HepG2 (cell line): Measurements from ENCODE around the gene CTSW. TPM values are rescaled to one million over a fixed set of nuclear protein-coding genes. Genes with fewer than 3 reads are reported as not detected.

Experiments
- ARID5B ChIP-seq: IDR thresholded peaks from 2 replicates; pipeline ENCODE4 v1.4.0; 2020; ENCODE audit warnings: mild to moderate bottlenecking, missing genetic modification reagents
- ARNT2 ChIP-seq: sonication (generic); formaldehyde crosslinking; IDR thresholded peaks from 2 replicates; pipeline ENCODE4 v1.8.0; 2022; ENCODE audit warnings: mild to moderate bottlenecking, low read depth, missing genetic modification reagents, moderate library complexity
- HNRNPH1 ChIP-seq: fragments of 200-400 bp; formaldehyde crosslinking; optimal IDR thresholded peaks from 2 replicates; pipeline ENCODE3; 2017; ENCODE audit warnings: mild to moderate bottlenecking, low read depth, low read length
- KAT7 ChIP-seq: IDR thresholded peaks from 2 replicates; pipeline ENCODE4 v1.6.1; 2018; ENCODE audit warnings: borderline replicate concordance, missing compliant biosample characterization
- MYPOP ChIP-seq: sonication (generic); formaldehyde crosslinking; IDR thresholded peaks from 2 replicates; pipeline ENCODE4 v1.8.1; 2023; ENCODE audit warnings: mild to moderate bottlenecking, moderate library complexity, missing genetic modification reagents
- SAFB2 ChIP-seq: sonication (generic); formaldehyde crosslinking; IDR thresholded peaks from 2 replicates; pipeline ENCODE4 v1.5.1; 2020; ENCODE audit warnings: missing genetic modification reagents, low read depth, mild to moderate bottlenecking, borderline replicate concordance
- SMYD3 ChIP-seq: sonication (generic); formaldehyde crosslinking; IDR thresholded peaks from 2 replicates; pipeline ENCODE4 v1.8.1; 2023; ENCODE audit warnings: mild to moderate bottlenecking, missing genetic modification reagents
- TBX3 ChIP-seq: fragments of 450-650 bp; IDR thresholded peaks from 2 replicates; pipeline ENCODE4 v1.6.1; 2017; ENCODE audit warnings: antibody characterized with exemption, mild to moderate bottlenecking, inconsistent platforms, borderline replicate concordance
- TOPORS ChIP-seq: sonication (generic); formaldehyde crosslinking; IDR thresholded peaks from 2 replicates; pipeline ENCODE4 v1.8.0; 2023; ENCODE audit warnings: mild to moderate bottlenecking, missing genetic modification reagents
- U2AF2 ChIP-seq: fragments of 200-400 bp; formaldehyde crosslinking; IDR thresholded peaks from 2 replicates; pipeline ENCODE4 v1.6.1; 2017; ENCODE audit warnings: low read depth, mild to moderate bottlenecking, low read length
- ZEB1 ChIP-seq: IDR thresholded peaks from 2 replicates; pipeline ENCODE4 v1.6.1; 2012; ENCODE audit warnings: mild to moderate bottlenecking, low read depth, inconsistent platforms; ENCODE audit not compliant: insufficient replicate concordance
- ZFX ChIP-seq: sonication (generic); formaldehyde crosslinking; IDR thresholded peaks from 2 replicates; pipeline ENCODE4 v1.4.0; 2020; ENCODE audit warnings: mild to moderate bottlenecking, low read depth, missing genetic modification reagents, moderate library complexity
- ZNF251 ChIP-seq: sonication (generic); formaldehyde crosslinking; IDR thresholded peaks from 2 replicates; pipeline ENCODE4 v1.9.0; 2021; ENCODE audit warnings: mild to moderate bottlenecking, missing genetic modification reagents
- ZNF383 ChIP-seq: sonication (generic); formaldehyde crosslinking; IDR thresholded peaks from 2 replicates; pipeline ENCODE4 v1.4.0; 2020; ENCODE audit warnings: missing genetic modification reagents, mild to moderate bottlenecking, borderline replicate concordance
- ZNF501 ChIP-seq: sonication (generic); formaldehyde crosslinking; IDR thresholded peaks from 2 replicates; pipeline ENCODE4 v1.5.1; 2020; ENCODE audit warnings: mild to moderate bottlenecking, moderate library complexity, missing genetic modification reagents
- ZNF589 ChIP-seq: sonication (generic); formaldehyde crosslinking; conservative IDR thresholded peaks from 2 replicates; pipeline ENCODE4 v1.8.0; 2022; ENCODE audit warnings: mild to moderate bottlenecking, moderate library complexity, missing genetic modification reagents
- ZNF749 ChIP-seq: sonication (generic); formaldehyde crosslinking; IDR thresholded peaks from 2 replicates; pipeline ENCODE4 v1.8.0; 2022; ENCODE audit warnings: mild to moderate bottlenecking, missing genetic modification reagents, moderate library complexity, borderline replicate concordance
- ZNF782 ChIP-seq: sonication (generic); formaldehyde crosslinking; IDR thresholded peaks from 2 replicates; pipeline ENCODE4 v1.4.0; 2020; ENCODE audit warnings: missing genetic modification reagents, mild to moderate bottlenecking, borderline replicate concordance
- ZNF816 ChIP-seq: sonication (generic); formaldehyde crosslinking; IDR thresholded peaks from 2 replicates; pipeline ENCODE4 v1.8.0; 2022; ENCODE audit warnings: missing genetic modification reagents, mild to moderate bottlenecking, borderline replicate concordance
- polyA plus RNA-seq, 8 experiments: library from polyadenylated mRNA; depleted of rRNA in 3 of 8; stranded (reverse) in 7 of 8; unstranded in 1 of 8; fragments of >200 nt; fragmentation: Illumina TruSeq in 4 of 8; extraction: Trizol in 4 of 8; gene quantifications; 2 replicates each; pipeline versions ENCODE4 v1.2.1 to v1.2.3, GENCODE V29; 2011 to 2016; ENCODE audit warnings: low read depth in 4 of 8, missing spikeins in 1 of 8, mixed read lengths in 1 of 8; ENCODE audit not compliant: insufficient read depth in 1 of 8
- total RNA-seq, 5 experiments: library from RNA; depleted of rRNA; stranded (reverse); fragments of >200 nt; fragmentation: Illumina TruSeq; extraction: Trizol; gene quantifications; 2 replicates each; pipeline ENCODE4 v1.2.3, GENCODE V29; 2016; ENCODE audit warnings: low read depth in 1 of 5
- TF ChIP-seq, protein P1 (sequence below): sonication (generic); formaldehyde crosslinking; IDR thresholded peaks from 2 replicates; pipeline ENCODE4 v1.5.0; 2020; ENCODE audit warnings: mild to moderate bottlenecking, missing genetic modification reagents, borderline replicate concordance
- TF ChIP-seq, protein P2 (sequence below): sonication (generic); formaldehyde crosslinking; IDR thresholded peaks from 2 replicates; pipeline ENCODE4 v1.8.0; 2022; ENCODE audit warnings: missing genetic modification reagents, low read depth, mild to moderate bottlenecking, borderline replicate concordance

Gene CTSW
- total and polyA plus RNA-seq, 2 of the 13 experiments (the other 11 are each of a cell fraction or from before 2014, with no cell fraction given), result 0.09 TPM; not detected in 1

DNA sequence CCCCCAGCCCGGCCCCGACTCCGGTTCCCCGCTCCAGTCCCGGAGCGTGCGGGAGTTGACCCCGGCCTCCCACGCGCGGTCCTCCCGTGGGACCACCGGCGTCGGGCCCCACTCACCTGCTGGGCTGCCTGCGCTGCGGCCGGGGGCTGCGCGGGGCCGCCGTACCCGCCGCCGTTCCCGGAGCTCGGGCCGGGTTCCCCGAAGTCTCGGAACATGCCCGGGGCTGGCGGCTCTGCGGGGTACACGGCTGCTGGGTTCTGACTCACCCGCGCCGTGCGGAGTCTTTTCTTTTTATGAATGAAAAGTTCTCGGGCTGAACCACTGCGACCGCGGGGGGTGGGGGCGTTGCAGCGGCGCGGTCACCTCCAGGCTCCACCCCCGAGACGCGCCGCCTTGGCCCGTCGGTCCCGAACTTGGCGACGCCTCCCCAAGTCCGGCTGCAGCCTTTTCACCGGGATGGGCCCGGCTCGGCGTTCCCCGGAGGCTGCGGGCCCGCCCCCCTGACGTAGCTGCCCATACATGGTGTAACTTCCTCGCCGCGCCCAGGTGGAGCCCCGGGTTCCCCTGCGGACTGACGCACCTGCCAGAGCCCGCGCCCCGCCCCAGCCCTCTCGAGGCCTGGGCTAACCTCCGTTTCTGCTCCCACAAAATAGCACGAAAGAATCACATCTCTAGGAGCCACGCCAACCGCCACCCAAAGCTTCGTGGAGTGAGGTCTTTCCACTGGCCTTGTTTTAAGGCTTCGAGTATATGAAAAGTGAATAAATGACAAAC, 20.7 kb downstream of the CTSW start, which contains the start of gene FOSL1 (continued):
- TF ChIP-seq ZFX (CRISPR knock-in tag) (no peak; the same call in 1 of the 2 replicates), ZNF383 (CRISPR knock-in tag) (no peak), MYPOP (peak; percentile 72), ARID5B (peak; percentile 54; the same call in 1 of the 2 replicates), SAFB2 (CRISPR knock-in tag) (no peak), ZEB1 (peak; percentile 90), U2AF2 (no peak), KAT7 (CRISPR knock-in tag) (no peak), SMYD3 (no peak), ZNF251 (no peak), HNRNPH1 (no peak), TOPORS (CRISPR knock-in tag) (no peak), ZNF782 (CRISPR knock-in tag) (no peak), ZNF816 (CRISPR knock-in tag) (no peak), TBX3 (no peak), ARNT2 (peak; percentile 83), ZNF589 (no peak), ZNF501 (CRISPR knock-in tag) (peak; percentile 22; the same call in 1 of the 2 replicates), ZNF749 (CRISPR knock-in tag) (no peak)
- TF ChIP-seq, protein P1, sequence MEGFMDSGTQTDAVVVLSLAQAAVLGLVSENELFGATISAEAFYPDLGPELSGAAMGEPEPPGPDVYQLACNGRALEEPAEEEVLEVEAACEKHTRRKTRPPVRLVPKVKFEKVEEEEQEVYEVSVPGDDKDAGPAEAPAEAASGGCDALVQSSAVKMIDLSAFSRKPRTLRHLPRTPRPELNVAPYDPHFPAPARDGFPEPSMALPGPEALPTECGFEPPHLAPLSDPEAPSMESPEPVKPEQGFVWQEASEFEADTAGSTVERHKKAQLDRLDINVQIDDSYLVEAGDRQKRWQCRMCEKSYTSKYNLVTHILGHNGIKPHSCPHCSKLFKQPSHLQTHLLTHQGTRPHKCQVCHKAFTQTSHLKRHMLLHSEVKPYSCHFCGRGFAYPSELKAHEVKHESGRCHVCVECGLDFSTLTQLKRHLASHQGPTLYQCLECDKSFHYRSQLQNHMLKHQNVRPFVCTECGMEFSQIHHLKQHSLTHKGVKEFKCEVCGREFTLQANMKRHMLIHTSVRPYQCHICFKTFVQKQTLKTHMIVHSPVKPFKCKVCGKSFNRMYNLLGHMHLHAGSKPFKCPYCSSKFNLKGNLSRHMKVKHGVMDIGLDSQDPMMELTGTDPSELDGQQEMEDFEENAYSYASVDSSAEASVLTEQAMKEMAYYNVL (CRISPR knock-in tag), result no peak
- TF ChIP-seq, protein P2, sequence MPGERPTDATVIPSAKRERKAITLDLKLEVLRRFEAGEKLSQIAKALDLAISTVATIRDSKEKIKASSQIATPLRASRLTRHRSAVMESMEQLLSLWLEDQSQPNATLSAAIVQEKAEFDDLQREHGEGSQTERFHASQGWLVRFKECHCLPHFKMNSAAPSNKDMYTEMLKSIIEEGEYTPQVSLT (CRISPR knock-in tag), result no peak
